GM13977 (cell line): ENCODE data around the gene HOMER2.

Experiments used
- DNase-seq: peaks from one replicate; pipeline ENCODE4 v3.0.0; 2012; ENCODE audit warnings: low spot score
- CTCF ChIP-seq: IDR thresholded peaks from 2 replicates; pipeline ENCODE4 v1.5.1; 2012; ENCODE audit warnings: mild to moderate bottlenecking, control low read depth; ENCODE audit not compliant: insufficient read depth; ENCODE audit errors: extremely low read depth, missing control alignments
- in situ Hi-C: fragments of 300-500 bp; cut with MboI; formaldehyde crosslinking; loops from one replicate; pipeline ENCODE4 v1.12.0; 2022; ENCODE audit warnings: low sequenced_read_pairs, low pct_unique_long_range_greater_than_20kb, mixed read lengths, inconsistent platforms; ENCODE audit not compliant: unreplicated experiment

HOMER2 gene

GRCh38 chr15:82909080-82909815, 43.3 kb downstream of the HOMER2 start:
- no peak for TF ChIP-seq CTCF
- DNase-seq = no peak

GRCh38 chr15:82907350-82907749, 45.2 kb downstream of the HOMER2 start:
- TF ChIP-seq CTCF = no peak
- DNase-seq = no peak
- in situ Hi-C loops = no loop called here

More at GRCh38 chr15:82909080-82909815, 43.3 kb downstream of the HOMER2 start:
- in situ Hi-C loops = no loop called here

- in situ Hi-C loops = no loop called here
- no peak for DNase-seq
- TF ChIP-seq CTCF = no peak
Measured at GRCh38 chr15:82904574-82904973, 47.9 kb downstream of the HOMER2 start.

GRCh38 chr15:82903511-82903910, 49.0 kb downstream of the HOMER2 start:
- TF ChIP-seq CTCF = no peak
- in situ Hi-C loops = no loop called here
- DNase-seq = no peak

GRCh38 chr15:82901114-82901805, 51.3 kb downstream of the HOMER2 start:
- DNase-seq = no peak
- in situ Hi-C loops = no loop called here
- no peak for TF ChIP-seq CTCF

- DNase-seq = no peak
- in situ Hi-C loops = no loop called here
- no peak for TF ChIP-seq CTCF
Measured at GRCh38 chr15:82900511-82901060, 51.9 kb downstream of the HOMER2 start.
